Astrocyte (in vitro differentiated cells and primary cell): ENCODE data around the gene PRDM4. TPM values are rescaled to one million over a fixed set of nuclear protein-coding genes. Genes with fewer than 3 reads are reported as not detected.

Source experiments
- DNase-seq: peaks from one replicate; pipeline ENCODE4 v3.0.0-alpha.2; 2010; ENCODE audit warnings: low read depth
- FAIRE-seq: peaks from 2 replicates; lab custom pipeline; 2011; peaks lifted over from hg19 to GRCh38; lab: Jason Lieb, UNC
- H2AFZ ChIP-seq: 2 replicates; pipeline ENCODE4 v1.6.0; 2012; ENCODE audit warnings: low read depth, low read length, inconsistent platforms
- H3K27ac ChIP-seq: 2 replicates; pipeline ENCODE4 v1.5.1; 2011; ENCODE audit warnings: low read depth, low read length, inconsistent platforms
- H3K27me3 ChIP-seq: 2 replicates; pipeline ENCODE4 v1.6.0; 2011; ENCODE audit warnings: low read length, inconsistent platforms; ENCODE audit not compliant: insufficient read depth
- H3K36me3 ChIP-seq: 2 replicates; pipeline ENCODE4 v1.5.1; 2011; ENCODE audit warnings: low read length, inconsistent platforms; ENCODE audit not compliant: insufficient read depth
- H3K4me1 ChIP-seq: 2 replicates; pipeline ENCODE4 v1.5.1; 2011; ENCODE audit warnings: low read length, inconsistent platforms; ENCODE audit not compliant: insufficient read depth
- H3K4me2 ChIP-seq: 2 replicates; pipeline ENCODE4 v1.6.0; 2012; ENCODE audit warnings: low read length, inconsistent platforms
- H3K4me3 ChIP-seq: 2 replicates; pipeline ENCODE4 v1.5.1; 2011; ENCODE audit warnings: low read depth, mild to moderate bottlenecking, low read length, inconsistent platforms; ENCODE audit not compliant: insufficient read depth
- H3K79me2 ChIP-seq: 2 replicates; pipeline ENCODE4 v1.6.0; 2012; ENCODE audit warnings: mild to moderate bottlenecking, low read length, inconsistent platforms; ENCODE audit not compliant: insufficient read depth
- H3K9ac ChIP-seq: 2 replicates; pipeline ENCODE4 v1.6.0; 2012; ENCODE audit warnings: mild to moderate bottlenecking, low read length, inconsistent platforms
- H3K9me3 ChIP-seq: 2 replicates; pipeline ENCODE4 v1.5.1; 2012; ENCODE audit warnings: low read depth, mild to moderate bottlenecking, low read length, inconsistent platforms; ENCODE audit not compliant: insufficient read depth
- H4K20me1 ChIP-seq: 2 replicates; pipeline ENCODE4 v1.6.0; 2012; ENCODE audit warnings: low read length, inconsistent platforms; ENCODE audit not compliant: insufficient read depth
- H3K27ac Mint-ChIP-seq: one replicate; pipeline ENCODE4 v1.8.0; 2021; ENCODE audit warnings: mild to moderate bottlenecking, mixed read lengths; ENCODE audit not compliant: unreplicated experiment
- H3K27me3 Mint-ChIP-seq: one replicate; pipeline ENCODE4 v1.8.0; 2021; ENCODE audit warnings: low read depth, mixed read lengths; ENCODE audit not compliant: unreplicated experiment
- H3K36me3 Mint-ChIP-seq: one replicate; pipeline ENCODE4 v1.8.0; 2021; ENCODE audit warnings: low read depth, mixed read lengths; ENCODE audit not compliant: unreplicated experiment
- H3K4me1 Mint-ChIP-seq: one replicate; pipeline ENCODE4 v1.8.0; 2021; ENCODE audit warnings: low read depth, mixed read lengths; ENCODE audit not compliant: unreplicated experiment
- H3K4me3 Mint-ChIP-seq: one replicate; pipeline ENCODE4 v1.8.0; 2021; ENCODE audit warnings: mild to moderate bottlenecking, moderate library complexity, mixed read lengths; ENCODE audit not compliant: unreplicated experiment
- H3K9me3 Mint-ChIP-seq: one replicate; pipeline ENCODE4 v1.8.0; 2021; ENCODE audit warnings: mild to moderate bottlenecking, mixed read lengths; ENCODE audit not compliant: unreplicated experiment
- CTCF ChIP-seq: IDR thresholded peaks from 2 replicates; pipeline ENCODE4 v1.5.1; 2011; ENCODE audit warnings: low read depth, mild to moderate bottlenecking, inconsistent platforms, low read length, moderate library complexity; ENCODE audit not compliant: insufficient read depth
- EZH2 ChIP-seq: IDR thresholded peaks from 2 replicates; pipeline ENCODE4 v1.6.1; 2012; ENCODE audit warnings: mild to moderate bottlenecking, low read length, inconsistent platforms; ENCODE audit not compliant: insufficient read depth
- total RNA-seq: library from RNA; stranded (reverse); gene quantifications from 2 replicates; pipeline ENCODE4 v1.2.1, GENCODE V29; 2021

PRDM4 gene
- total RNA-seq, 1 donor from 2014 or later, result 30.5 TPM

GRCh38 chr12:107798580-107798979 is 37.6 kb upstream of the PRDM4 start:
- no peak for TF ChIP-seq CTCF
- no peak for TF ChIP-seq EZH2
- no peaks in the 10 kb centered on the region for H3K36me3 Mint-ChIP-seq
- H3K79me2 ChIP-seq, result no peaks in the 10 kb centered on the region
- no peaks in the 10 kb centered on the region for H3K4me1 ChIP-seq
- H3K27me3 Mint-ChIP-seq, result peaks cover 22% of the 10 kb centered on the region
- H3K4me2 ChIP-seq, result no peak overlapping the region
- H3K27me3 ChIP-seq, result no peaks in the 10 kb centered on the region
- peaks cover 2% of the 10 kb centered on the region for H3K9me3 Mint-ChIP-seq
- no peak for DNase-seq
- H3K9me3 ChIP-seq, result no peaks in the 10 kb centered on the region
- H3K27ac ChIP-seq, result no peak overlapping the region
- no peak overlapping the region for H3K9ac ChIP-seq
- peaks cover 3% of the 10 kb centered on the region for H3K4me1 Mint-ChIP-seq
- no peaks in the 10 kb centered on the region for H3K36me3 ChIP-seq
- H4K20me1 ChIP-seq, result no peaks in the 10 kb centered on the region
- FAIRE-seq, result no peak
- no peak overlapping the region for H3K27ac Mint-ChIP-seq
- no peak overlapping the region for H3K4me3 Mint-ChIP-seq
- no peak overlapping the region for H2AFZ ChIP-seq
- no peak overlapping the region for H3K4me3 ChIP-seq

GRCh38 chr12:107794451-107794850 is 33.5 kb upstream of the PRDM4 start:
- Histone ChIP-seq H3K27me3 (no peaks in the 10 kb centered on the region), H3K27ac (no peak overlapping the region), H3K9me3 (no peaks in the 10 kb centered on the region), H3K9ac (no peak overlapping the region), H3K4me3 (no peak overlapping the region), H3K36me3 (no peaks in the 10 kb centered on the region), H2AFZ (no peak overlapping the region), H3K79me2 (no peaks in the 10 kb centered on the region), H4K20me1 (no peaks in the 10 kb centered on the region), H3K4me1 (no peaks in the 10 kb centered on the region), H3K4me2 (no peak overlapping the region)
- no peak overlapping the region for H3K4me3 Mint-ChIP-seq
- H3K4me1 Mint-ChIP-seq, result no peaks in the 10 kb centered on the region
- DNase-seq (no peak), FAIRE-seq (no peak)
- no peak overlapping the region for H3K27ac Mint-ChIP-seq
- no peak for TF ChIP-seq CTCF
- TF ChIP-seq EZH2, result no peak
- H3K9me3 Mint-ChIP-seq, result peaks cover 7% of the 10 kb centered on the region
- no peaks in the 10 kb centered on the region for H3K36me3 Mint-ChIP-seq
- peaks cover 29% of the 10 kb centered on the region for H3K27me3 Mint-ChIP-seq

- peaks cover 29% of the 10 kb centered on the region for H3K27me3 Mint-ChIP-seq
- no peaks in the 10 kb centered on the region for H3K27me3 ChIP-seq
- H3K4me1 Mint-ChIP-seq, result no peaks in the 10 kb centered on the region
- no peak overlapping the region for H3K27ac Mint-ChIP-seq
- no peak for FAIRE-seq
- H3K79me2 ChIP-seq, result no peaks in the 10 kb centered on the region
- no peaks in the 10 kb centered on the region for H3K36me3 Mint-ChIP-seq
- no peak overlapping the region for H3K4me2 ChIP-seq
- H3K27ac ChIP-seq, result no peak overlapping the region
- H3K9me3 Mint-ChIP-seq, result peaks cover 7% of the 10 kb centered on the region
- H3K4me3 Mint-ChIP-seq, result no peak overlapping the region
- no peaks in the 10 kb centered on the region for H3K4me1 ChIP-seq
- no peak overlapping the region for H3K9ac ChIP-seq
- DNase-seq, result no peak
- no peaks in the 10 kb centered on the region for H3K9me3 ChIP-seq
- H3K36me3 ChIP-seq, result no peaks in the 10 kb centered on the region
- no peaks in the 10 kb centered on the region for H4K20me1 ChIP-seq
- no peak overlapping the region for H3K4me3 ChIP-seq
- H2AFZ ChIP-seq, result no peak overlapping the region
- TF ChIP-seq EZH2 (no peak), CTCF (no peak)
Measured at GRCh38 chr12:107791465-107792089, 30.6 kb upstream of the PRDM4 start.
